Measurements from ENCODE around the gene C2orf76.
A peak's percentile ranks its signal among the peaks of the same experiment; 100 is the strongest.

Gene C2orf76

GRCh38 chr2:119366649-119367471 is at the start of gene C2orf76, which contains the start of gene DBI:
TSS of gene C2orf76 (minus strand) at chr2:119366834. CDS start at chr2:119339959, 26,875 bp downstream.
TSS of gene DBI (plus strand) at chr2:119366977. CDS start at chr2:119367052, 75 bp downstream.
- peak within 1 kb of the TSS; percentile 66; the same call in 1 of the 2 replicates for H3K27ac ChIP-seq (ENCODE audit: low read length)
- H3K9ac ChIP-seq (ENCODE audit: low read length), result peak within 1 kb of the TSS; percentile 91
- DNase-seq, result peak; percentile 97
- TF ChIP-seq EZH2 (optimal IDR thresholded peaks at IDR 0.05; ENCODE audit: low read depth, low read length) (no peak), EZH2phosphoT487 (IDR thresholded peaks at IDR 0.05; ENCODE audit: low read length) (no peak), CTCF (IDR thresholded peaks at IDR 0.05; ENCODE audit: low read length) (no peak)
- peak within 1 kb of the TSS; percentile 80 for H2AFZ ChIP-seq (ENCODE audit: low read length)
- peaks cover 9% of the 10 kb centered on the region; the same call in 1 of the 2 replicates for H4K20me1 ChIP-seq (ENCODE audit: insufficient read depth, low read length)
- peaks cover 20% of the 10 kb centered on the region for H3K4me1 ChIP-seq (ENCODE audit: low read length)
- peak within 1 kb of the TSS; percentile 81 for H3K4me2 ChIP-seq (ENCODE audit: low read depth, low read length)
- peaks cover 67% of the 10 kb centered on the region for H3K79me2 ChIP-seq (ENCODE audit: low read length)
- peaks cover 18% of the 10 kb centered on the region for H3K36me3 ChIP-seq (replicated peaks; ENCODE audit: insufficient read depth, low read length)
- H3F3A ChIP-seq (ENCODE audit: insufficient read depth, low read length), result no peaks in the 10 kb centered on the region
- H3K9me2 ChIP-seq (replicated peaks; ENCODE audit: insufficient read depth, low read length), result no peaks in the 10 kb centered on the region
- no peaks in the 10 kb centered on the region for H3K27me3 ChIP-seq (replicated peaks; ENCODE audit: insufficient read depth, low read length)
- H3K9me3 ChIP-seq (replicated peaks; ENCODE audit: insufficient read depth, low read length), result no peaks in the 10 kb centered on the region
- H3K4me3 ChIP-seq (ENCODE audit: low read length), result peak within 1 kb of the TSS; percentile 96

- no peaks in the 10 kb centered on the region for H3K27me3 ChIP-seq (replicated peaks; ENCODE audit: insufficient read depth, low read length)
- H4K20me1 ChIP-seq (ENCODE audit: insufficient read depth, low read length), result no peaks in the 10 kb centered on the region
- H3K27ac ChIP-seq (ENCODE audit: low read length), result no peak overlapping the region
- H3K9me2 ChIP-seq (replicated peaks; ENCODE audit: insufficient read depth, low read length), result no peaks in the 10 kb centered on the region
- DNase-seq, result no peak
- no peaks in the 10 kb centered on the region for H3K79me2 ChIP-seq (ENCODE audit: low read length)
- H3F3A ChIP-seq (ENCODE audit: insufficient read depth, low read length), result no peaks in the 10 kb centered on the region
- H3K4me3 ChIP-seq (ENCODE audit: low read length), result no peak overlapping the region
- no peak overlapping the region for H3K9ac ChIP-seq (ENCODE audit: low read length)
- H3K4me1 ChIP-seq (ENCODE audit: low read length), result 0 out of 2 replicates have a peak, but pooled peaks cover 6% of the 10 kb centered on the region
- no peak overlapping the region for H3K4me2 ChIP-seq (ENCODE audit: low read depth, low read length)
- H3K36me3 ChIP-seq (replicated peaks; ENCODE audit: insufficient read depth, low read length), result no peaks in the 10 kb centered on the region
- TF ChIP-seq CTCF (IDR thresholded peaks at IDR 0.05; ENCODE audit: low read length) (no peak), EZH2 (optimal IDR thresholded peaks at IDR 0.05; ENCODE audit: low read depth, low read length) (no peak), EZH2phosphoT487 (IDR thresholded peaks at IDR 0.05; ENCODE audit: low read length) (no peak)
- H3K9me3 ChIP-seq (replicated peaks; ENCODE audit: insufficient read depth, low read length), result no peaks in the 10 kb centered on the region
- no peak overlapping the region for H2AFZ ChIP-seq (ENCODE audit: low read length)
Measured at GRCh38 chr2:119415630-119416029, 49.0 kb upstream of the C2orf76 start.

GRCh38 chr2:119414894-119415293 is 48.3 kb upstream of the C2orf76 start:
- TF ChIP-seq CTCF (IDR thresholded peaks at IDR 0.05; ENCODE audit: low read length) (no peak), EZH2phosphoT487 (IDR thresholded peaks at IDR 0.05; ENCODE audit: low read length) (no peak), EZH2 (optimal IDR thresholded peaks at IDR 0.05; ENCODE audit: low read depth, low read length) (no peak)
- H3F3A ChIP-seq (ENCODE audit: insufficient read depth, low read length), result no peaks in the 10 kb centered on the region
- no peaks in the 10 kb centered on the region for H3K79me2 ChIP-seq (ENCODE audit: low read length)
- H3K36me3 ChIP-seq (replicated peaks; ENCODE audit: insufficient read depth, low read length), result no peaks in the 10 kb centered on the region
- H2AFZ ChIP-seq (ENCODE audit: low read length), result no peak overlapping the region
- H3K9me2 ChIP-seq (replicated peaks; ENCODE audit: insufficient read depth, low read length), result no peaks in the 10 kb centered on the region
- no peak overlapping the region for H3K27ac ChIP-seq (ENCODE audit: low read length)
- DNase-seq, result no peak
- no peaks in the 10 kb centered on the region for H3K9me3 ChIP-seq (replicated peaks; ENCODE audit: insufficient read depth, low read length)
- no peak overlapping the region for H3K4me2 ChIP-seq (ENCODE audit: low read depth, low read length)
- H3K4me3 ChIP-seq (ENCODE audit: low read length), result no peak overlapping the region
- no peaks in the 10 kb centered on the region for H4K20me1 ChIP-seq (ENCODE audit: insufficient read depth, low read length)
- H3K4me1 ChIP-seq (ENCODE audit: low read length), result 0 out of 2 replicates have a peak, but pooled peaks cover 6% of the 10 kb centered on the region
- H3K27me3 ChIP-seq (replicated peaks; ENCODE audit: insufficient read depth, low read length), result no peaks in the 10 kb centered on the region
- no peak overlapping the region for H3K9ac ChIP-seq (ENCODE audit: low read length)
